IMR-90 (cell line): Measurements from ENCODE around the gene RTP5.

ENCODE experiments used
- CTCF ChIP-seq: conservative IDR thresholded peaks from 2 replicates; pipeline ENCODE4 v1.5.1; 2012; ENCODE audit warnings: mild to moderate bottlenecking, low read depth, low read length, improper control_type of control experiment
- MAFK ChIP-seq: IDR thresholded peaks from 2 replicates; pipeline ENCODE4 v1.6.1; 2012; ENCODE audit warnings: low read depth, low read length, improper control_type of control experiment

- TF ChIP-seq CTCF (no peak), MAFK (no peak)
These were observed 7.4 kb upstream of the RTP5 start for GRCh38 chr2:241862093-241862492.
